OCI-LY7 (cell line): ENCODE data around the gene SEMA6D.

Experiments
- EZH2phosphoT487 ChIP-seq: fragments of 200-600 bp; sonication (generic); IDR thresholded peaks from 2 replicates; pipeline ENCODE4 v1.6.1; 2018; ENCODE audit warnings: low read depth, borderline replicate concordance, mild to moderate bottlenecking, mixed run types, antibody characterized with exemption, low read length, moderate library complexity, mixed read lengths
- TF ChIP-seq, protein P1 (sequence below): fragments of 200-600 bp; sonication (generic); conservative IDR thresholded peaks from 2 replicates; pipeline ENCODE4 v1.5.1; 2014; ENCODE audit warnings: mild to moderate bottlenecking, antibody characterized with exemption, low read length, moderate library complexity, mixed read lengths

DNA sequence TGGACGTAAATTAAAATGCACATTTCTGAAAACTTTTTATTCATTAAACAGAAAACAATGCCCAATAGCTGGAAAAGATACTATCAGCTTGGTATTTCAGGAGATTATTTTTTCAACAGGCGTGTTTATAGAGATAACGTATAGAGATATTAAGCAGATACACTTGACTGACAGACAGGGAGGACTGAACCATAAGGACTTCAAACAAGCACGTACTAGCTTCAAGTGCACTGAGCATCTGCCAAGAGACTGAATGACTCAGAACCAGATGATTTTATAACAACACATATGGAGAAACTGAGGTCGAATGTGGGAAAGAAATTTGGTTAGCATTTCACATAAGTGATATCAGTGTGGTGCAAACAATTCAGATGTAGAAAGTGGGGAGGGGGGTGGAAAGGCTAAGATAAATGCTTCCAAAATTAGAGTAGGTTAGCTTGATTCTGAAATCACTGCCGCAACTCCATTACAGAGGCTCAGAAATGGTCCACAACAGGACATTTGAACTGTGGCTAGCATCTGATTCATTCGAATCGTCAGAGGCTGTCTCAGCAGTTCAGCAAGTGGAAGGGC is 103.5 kb downstream of the SEMA6D start:
- TF ChIP-seq, protein P1, sequence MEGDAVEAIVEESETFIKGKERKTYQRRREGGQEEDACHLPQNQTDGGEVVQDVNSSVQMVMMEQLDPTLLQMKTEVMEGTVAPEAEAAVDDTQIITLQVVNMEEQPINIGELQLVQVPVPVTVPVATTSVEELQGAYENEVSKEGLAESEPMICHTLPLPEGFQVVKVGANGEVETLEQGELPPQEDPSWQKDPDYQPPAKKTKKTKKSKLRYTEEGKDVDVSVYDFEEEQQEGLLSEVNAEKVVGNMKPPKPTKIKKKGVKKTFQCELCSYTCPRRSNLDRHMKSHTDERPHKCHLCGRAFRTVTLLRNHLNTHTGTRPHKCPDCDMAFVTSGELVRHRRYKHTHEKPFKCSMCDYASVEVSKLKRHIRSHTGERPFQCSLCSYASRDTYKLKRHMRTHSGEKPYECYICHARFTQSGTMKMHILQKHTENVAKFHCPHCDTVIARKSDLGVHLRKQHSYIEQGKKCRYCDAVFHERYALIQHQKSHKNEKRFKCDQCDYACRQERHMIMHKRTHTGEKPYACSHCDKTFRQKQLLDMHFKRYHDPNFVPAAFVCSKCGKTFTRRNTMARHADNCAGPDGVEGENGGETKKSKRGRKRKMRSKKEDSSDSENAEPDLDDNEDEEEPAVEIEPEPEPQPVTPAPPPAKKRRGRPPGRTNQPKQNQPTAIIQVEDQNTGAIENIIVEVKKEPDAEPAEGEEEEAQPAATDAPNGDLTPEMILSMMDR = no peak
- no peak for TF ChIP-seq EZH2phosphoT487
